Measurements from ENCODE around the gene C12orf57. TPM values are rescaled to one million over a fixed set of nuclear protein-coding genes. Genes with fewer than 3 reads are reported as not detected.
A peak's percentile ranks its signal among the peaks of the same experiment; 100 is the strongest.

Gene C12orf57
- total and polyA plus RNA-seq, 9 of the 15 experiments (the other 6 are each of a cell fraction or from before 2014, with no cell fraction given): 26.7 to 191 (median 107) TPM

DNA sequence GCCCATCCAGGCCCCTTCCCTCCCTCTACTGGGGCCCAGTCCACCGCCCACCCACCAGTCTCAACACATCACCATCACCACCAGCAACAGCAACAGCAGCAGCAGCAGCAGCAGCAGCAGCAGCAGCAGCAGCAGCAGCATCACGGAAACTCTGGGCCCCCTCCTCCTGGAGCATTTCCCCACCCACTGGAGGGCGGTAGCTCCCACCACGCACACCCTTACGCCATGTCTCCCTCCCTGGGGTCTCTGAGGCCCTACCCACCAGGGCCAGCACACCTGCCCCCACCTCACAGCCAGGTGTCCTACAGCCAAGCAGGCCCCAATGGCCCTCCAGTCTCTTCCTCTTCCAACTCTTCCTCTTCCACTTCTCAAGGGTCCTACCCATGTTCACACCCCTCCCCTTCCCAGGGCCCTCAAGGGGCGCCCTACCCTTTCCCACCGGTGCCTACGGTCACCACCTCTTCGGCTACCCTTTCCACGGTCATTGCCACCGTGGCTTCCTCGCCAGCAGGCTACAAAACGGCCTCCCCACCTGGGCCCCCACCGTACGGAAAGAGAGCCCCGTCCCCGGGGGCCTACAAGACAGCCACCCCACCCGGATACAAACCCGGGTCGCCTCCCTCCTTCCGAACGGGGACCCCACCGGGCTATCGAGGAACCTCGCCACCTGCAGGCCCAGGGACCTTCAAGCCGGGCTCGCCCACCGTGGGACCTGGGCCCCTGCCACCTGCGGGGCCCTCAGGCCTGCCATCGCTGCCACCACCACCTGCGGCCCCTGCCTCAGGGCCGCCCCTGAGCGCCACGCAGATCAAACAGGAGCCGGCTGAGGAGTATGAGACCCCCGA lies 7.0 kb upstream of the C12orf57 start:
- H3K9me1 ChIP-seq (ENCODE audit: control insufficient read depth, insufficient read depth, low read length): no peaks in the 10 kb centered on the region
- in situ Hi-C loops (cut with MboI) (no loop called here), intact Hi-C loops (cut with micrococcal nuclease) (no loop called here)
- no peaks in the 10 kb centered on the region for H3K9me3 ChIP-seq (replicated peaks; ENCODE audit: control insufficient read depth, insufficient read depth, low read depth, low read length)
- no peak overlapping the region for H2AFZ ChIP-seq (ENCODE audit: low read depth, low read length)
- H3K9ac ChIP-seq (ENCODE audit: insufficient read depth in 1 of 2, low read depth in 2 of 2, low read length in 2 of 2): peak overlapping the region in 1 of 2 experiments; percentile 97; a peak in 2 of 4 replicates
- CTCF ChIA-PET (ENCODE audit: low intra/inter-chr PET ratio): interaction anchor here (0.9 kb wide), 1 partner anchor 82 kb away, joined by 3 read pairs; the partner anchor contains the start of gene LPCAT3
- FAIRE-seq (no peak), ATAC-seq (no peak), DNase-seq (ENCODE audit: extremely low read depth in 1 of 4, low spot score in 3 of 4) (no peak)
- no peaks in the 10 kb centered on the region for H3K27me3 ChIP-seq (ENCODE audit: control insufficient read depth in 2 of 2, insufficient read depth in 2 of 2, low read length in 2 of 2)
- no peaks in the 10 kb centered on the region for H4K20me1 ChIP-seq (replicated peaks; ENCODE audit: control insufficient read depth, insufficient read depth, low read length)
- H3K4me1 ChIP-seq (replicated peaks in 1 of 2; ENCODE audit: control insufficient read depth in 2 of 2, insufficient read depth in 2 of 2, low read length in 2 of 2): peaks cover 18 to 48% of the 10 kb centered on the region in 2 experiments; a peak in 4 of 5 replicates
- H3K27ac ChIP-seq (ENCODE audit: extremely low read depth, low read depth, low read length): peak overlapping the region; percentile 92; the same call in 2 of the 3 replicates
- peaks cover 78% of the 10 kb centered on the region; the same call in 2 of the 3 replicates for H3K36me3 ChIP-seq (ENCODE audit: control insufficient read depth, insufficient read depth, low read length)
- POLR2A ChIA-PET: interaction anchor here (0.6 to 2.8 kb wide), 6 partner anchors 10 to 127 kb away, joined by 3 to 18 read pairs (median 7); partner anchors contain the start of gene SPSB2
- H3K4me3 ChIP-seq: peak overlapping the region; percentile 44; the same call in 1 of the 2 replicates
- TSS peak; percentile 20 for BruUV-seq (replicated peaks)
- 96% methylated on average over 8 of the region's 36 CpGs for WGBS (ENCODE audit: insufficient coverage, low coverage, missing lambda C conversion rate)
- peaks cover 18% of the 10 kb centered on the region for H3K79me2 ChIP-seq (ENCODE audit: control insufficient read depth, insufficient read depth, low read length)
- H3K4me2 ChIP-seq (ENCODE audit: insufficient read depth, low read length): no peak overlapping the region
- TF ChIP-seq MAX (CRISPR knock-in tag; IDR thresholded peaks at IDR 0.05) (no peak), GTF2B (IDR thresholded peaks at IDR 0.05; ENCODE audit: extremely low read depth, insufficient read length) (no peak), ZBED1 (IDR thresholded peaks at IDR 0.05) (no peak), RBM34 (IDR thresholded peaks at IDR 0.05; ENCODE audit: borderline replicate concordance, insufficient read depth, low read length) (no peak), CHD2 (IDR thresholded peaks at IDR 0.05; ENCODE audit: low read depth, low read length) (no peak), MNT (conservative IDR thresholded peaks at IDR 0.05) (no peak), ZBTB8A (IDR thresholded peaks at IDR 0.05; ENCODE audit: partially characterized antibody) (no peak), ZEB2 (IDR thresholded peaks at IDR 0.05) (0 out of 2 replicates have a peak, but pooled peaks have one; percentile 14), KDM1A (IDR thresholded peaks at IDR 0.05) (no peak), ZBTB7A (IDR thresholded peaks at IDR 0.05; ENCODE audit: borderline replicate concordance, control insufficient read depth, low read depth, low read length) (peak; percentile 48; the same call in 1 of the 2 replicates), CREM (IDR thresholded peaks at IDR 0.05; ENCODE audit: low read depth) (no peak), HMG20B (CRISPR knock-in tag; IDR thresholded peaks at IDR 0.05) (no peak), ZNF408 (CRISPR knock-in tag; IDR thresholded peaks at IDR 0.05; ENCODE audit: low read depth) (no peak), RBM22 (IDR thresholded peaks at IDR 0.05; ENCODE audit: low read depth, low read length, poor library complexity, severe bottlenecking) (no peak)
- TF ChIP-seq, protein P1, sequence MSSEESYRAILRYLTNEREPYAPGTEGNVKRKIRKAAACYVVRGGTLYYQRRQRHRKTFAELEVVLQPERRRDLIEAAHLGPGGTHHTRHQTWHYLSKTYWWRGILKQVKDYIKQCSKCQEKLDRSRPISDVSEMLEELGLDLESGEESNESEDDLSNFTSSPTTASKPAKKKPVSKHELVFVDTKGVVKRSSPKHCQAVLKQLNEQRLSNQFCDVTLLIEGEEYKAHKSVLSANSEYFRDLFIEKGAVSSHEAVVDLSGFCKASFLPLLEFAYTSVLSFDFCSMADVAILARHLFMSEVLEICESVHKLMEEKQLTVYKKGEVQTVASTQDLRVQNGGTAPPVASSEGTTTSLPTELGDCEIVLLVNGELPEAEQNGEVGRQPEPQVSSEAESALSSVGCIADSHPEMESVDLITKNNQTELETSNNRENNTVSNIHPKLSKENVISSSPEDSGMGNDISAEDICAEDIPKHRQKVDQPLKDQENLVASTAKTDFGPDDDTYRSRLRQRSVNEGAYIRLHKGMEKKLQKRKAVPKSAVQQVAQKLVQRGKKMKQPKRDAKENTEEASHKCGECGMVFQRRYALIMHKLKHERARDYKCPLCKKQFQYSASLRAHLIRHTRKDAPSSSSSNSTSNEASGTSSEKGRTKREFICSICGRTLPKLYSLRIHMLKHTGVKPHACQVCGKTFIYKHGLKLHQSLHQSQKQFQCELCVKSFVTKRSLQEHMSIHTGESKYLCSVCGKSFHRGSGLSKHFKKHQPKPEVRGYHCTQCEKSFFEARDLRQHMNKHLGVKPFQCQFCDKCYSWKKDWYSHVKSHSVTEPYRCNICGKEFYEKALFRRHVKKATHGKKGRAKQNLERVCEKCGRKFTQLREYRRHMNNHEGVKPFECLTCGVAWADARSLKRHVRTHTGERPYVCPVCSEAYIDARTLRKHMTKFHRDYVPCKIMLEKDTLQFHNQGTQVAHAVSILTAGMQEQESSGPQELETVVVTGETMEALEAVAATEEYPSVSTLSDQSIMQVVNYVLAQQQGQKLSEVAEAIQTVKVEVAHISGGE (CRISPR knock-in tag; IDR thresholded peaks at IDR 0.05): no peak
